Mucosa of rectum (tissue), 2 donors: ENCODE measurements around the gene DPYSL3.

Experiments
- H3K27ac ChIP-seq, 2 donors: one replicate each; pipeline ENCODE4 v1.7.0; 2013; ENCODE audit warnings: inconsistent platforms in 2 of 2, low read depth in 2 of 2, low read length in 2 of 2
- H3K27me3 ChIP-seq, 2 donors: one replicate each; pipeline ENCODE4 v1.7.0; 2013; ENCODE audit warnings: low read length in 2 of 2; ENCODE audit not compliant: control insufficient read depth in 2 of 2, insufficient read depth in 2 of 2
- H3K36me3 ChIP-seq, 2 donors: one replicate each; pipeline ENCODE4 v1.7.0; 2013; ENCODE audit warnings: low read length in 2 of 2; ENCODE audit not compliant: control insufficient read depth in 2 of 2, insufficient read depth in 2 of 2
- H3K4me1 ChIP-seq, 2 donors: one replicate each; pipeline ENCODE4 v1.7.0; 2013; ENCODE audit warnings: low read length in 2 of 2, mild to moderate bottlenecking in 1 of 2; ENCODE audit not compliant: control insufficient read depth in 2 of 2, insufficient read depth in 2 of 2
- H3K4me3 ChIP-seq, 2 donors: one replicate each; pipeline ENCODE4 v1.7.0; 2013; ENCODE audit warnings: low read length in 2 of 2
- H3K9ac ChIP-seq, 2 donors: one replicate each; pipeline ENCODE4 v1.7.0; 2013; ENCODE audit warnings: low read length in 2 of 2, low read depth in 1 of 2, mild to moderate bottlenecking in 1 of 2
- H3K9me3 ChIP-seq, 2 donors: one replicate each; pipeline ENCODE4 v1.7.0; 2013; ENCODE audit warnings: low read length in 2 of 2; ENCODE audit not compliant: control insufficient read depth in 2 of 2
- donor health status: healthy.
- donor health status: Normal muscosa, but diverticular disease.

The DPYSL3 gene

GRCh38 chr5:147479949-147480348 lies 29.9 kb downstream of the DPYSL3 start:
- Histone ChIP-seq H3K4me1 (no peaks in the 10 kb centered on the region), H3K9ac (no peak overlapping the region), H3K36me3 (no peaks in the 10 kb centered on the region), H3K27me3 (no peaks in the 10 kb centered on the region), H3K27ac (peak overlapping the region in 1 of 2 donors; percentile 38), H3K4me3 (no peak overlapping the region), H3K9me3 (no peaks in the 10 kb centered on the region)

GRCh38 chr5:147479444-147479843 lies 30.4 kb downstream of the DPYSL3 start:
- Histone ChIP-seq H3K36me3 (no peaks in the 10 kb centered on the region), H3K27me3 (no peaks in the 10 kb centered on the region), H3K27ac (no peak overlapping the region), H3K4me1 (no peaks in the 10 kb centered on the region), H3K4me3 (no peak overlapping the region), H3K9ac (no peak overlapping the region), H3K9me3 (no peaks in the 10 kb centered on the region)

DNA sequence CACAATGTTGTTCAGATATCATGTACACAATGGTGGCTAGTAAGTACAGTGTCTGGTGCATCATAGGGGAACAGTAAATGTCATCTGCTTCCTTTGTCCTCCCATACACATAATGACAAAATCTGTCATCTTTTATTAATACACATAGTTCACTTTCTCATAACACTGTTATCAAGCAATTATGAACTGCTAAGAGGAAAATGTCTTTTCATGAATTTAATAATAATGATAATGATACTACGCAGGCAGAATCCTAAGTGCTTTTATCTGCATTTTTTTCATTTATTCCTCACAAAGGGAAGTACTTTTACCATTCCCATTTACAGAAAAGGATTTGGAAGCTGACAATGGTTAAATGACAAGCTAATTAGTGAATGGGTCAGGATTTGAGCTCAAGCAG lies 35.7 kb downstream of the DPYSL3 start:
- Histone ChIP-seq H3K4me3 (no peak overlapping the region), H3K9ac (no peak overlapping the region), H3K27me3 (no peaks in the 10 kb centered on the region), H3K36me3 (no peaks in the 10 kb centered on the region), H3K27ac (no peak overlapping the region), H3K9me3 (no peaks in the 10 kb centered on the region), H3K4me1 (no peaks in the 10 kb centered on the region)

DNA sequence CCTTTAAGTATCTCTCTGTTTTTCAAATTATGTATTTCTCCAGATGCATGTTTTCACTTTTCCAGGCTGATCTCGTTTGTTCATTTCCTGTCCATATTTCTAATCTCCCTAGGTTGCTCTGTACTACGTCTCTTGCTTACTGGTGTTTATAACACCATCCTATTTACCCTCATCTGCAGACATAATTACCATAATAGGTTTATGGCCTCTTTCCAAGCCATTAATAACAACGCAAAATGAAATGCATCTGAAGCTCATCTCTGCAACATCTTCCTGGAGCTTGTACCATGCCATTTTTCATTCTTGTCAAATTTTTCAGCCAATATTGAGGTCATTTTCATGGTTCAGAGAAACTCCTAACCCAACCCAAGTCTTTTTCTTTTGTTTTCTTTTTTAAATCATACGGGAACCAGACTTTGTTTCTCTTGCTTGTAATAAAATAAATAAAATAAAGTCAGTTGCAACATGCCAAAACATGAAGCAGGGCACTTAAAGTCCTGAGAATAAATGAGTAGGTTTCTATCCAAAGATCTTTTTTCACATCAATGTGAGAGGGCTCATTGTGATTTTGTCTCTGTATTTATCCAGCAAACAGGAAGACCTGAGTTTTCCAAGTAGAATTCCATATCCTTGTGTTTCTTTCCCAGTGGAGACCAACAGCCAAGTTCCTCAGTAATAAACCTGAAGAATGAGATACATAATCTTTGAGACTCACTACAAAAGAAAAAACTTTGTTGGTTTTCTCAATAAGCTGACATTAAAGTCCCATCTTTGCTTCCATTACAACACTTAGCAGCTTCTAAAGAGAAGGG lies 37.0 kb downstream of the DPYSL3 start:
- H3K36me3 ChIP-seq: no peaks in the 10 kb centered on the region
- no peak overlapping the region for H3K27ac ChIP-seq
- H3K27me3 ChIP-seq: no peaks in the 10 kb centered on the region
- H3K9ac ChIP-seq: no peak overlapping the region
- no peak overlapping the region for H3K4me3 ChIP-seq
- H3K4me1 ChIP-seq: no peaks in the 10 kb centered on the region
- H3K9me3 ChIP-seq: no peaks in the 10 kb centered on the region

DNA sequence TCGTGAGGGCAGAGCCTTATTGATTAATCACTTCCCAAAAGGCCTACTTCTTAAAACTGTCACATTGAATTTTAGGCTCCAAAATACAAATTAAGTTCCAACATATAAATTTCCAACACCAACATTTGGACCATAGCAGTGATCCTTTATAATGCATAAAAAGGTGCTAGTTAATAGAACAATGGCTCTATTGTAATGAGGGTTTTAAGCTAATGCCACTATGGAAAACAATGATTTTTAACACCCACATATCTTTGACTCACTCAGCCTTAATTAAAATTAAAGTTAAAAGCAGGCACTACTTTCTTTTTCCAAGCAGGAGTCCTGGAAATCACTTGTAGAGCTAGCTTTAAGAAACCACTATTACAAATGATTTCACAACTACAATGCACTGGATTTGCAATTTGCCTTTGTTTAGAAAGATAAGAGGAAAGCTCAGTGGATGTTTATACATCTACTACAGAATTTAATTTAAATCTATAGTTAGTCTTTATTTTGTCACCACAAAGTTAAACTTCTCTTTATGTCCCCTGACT lies 41.8 kb downstream of the DPYSL3 start:
- no peak overlapping the region for H3K4me3 ChIP-seq
- H3K27ac ChIP-seq: no peak overlapping the region
- no peaks in the 10 kb centered on the region for H3K36me3 ChIP-seq
- no peaks in the 10 kb centered on the region for H3K4me1 ChIP-seq
- no peaks in the 10 kb centered on the region for H3K27me3 ChIP-seq
- H3K9me3 ChIP-seq: no peaks in the 10 kb centered on the region
- no peak overlapping the region for H3K9ac ChIP-seq

DNA sequence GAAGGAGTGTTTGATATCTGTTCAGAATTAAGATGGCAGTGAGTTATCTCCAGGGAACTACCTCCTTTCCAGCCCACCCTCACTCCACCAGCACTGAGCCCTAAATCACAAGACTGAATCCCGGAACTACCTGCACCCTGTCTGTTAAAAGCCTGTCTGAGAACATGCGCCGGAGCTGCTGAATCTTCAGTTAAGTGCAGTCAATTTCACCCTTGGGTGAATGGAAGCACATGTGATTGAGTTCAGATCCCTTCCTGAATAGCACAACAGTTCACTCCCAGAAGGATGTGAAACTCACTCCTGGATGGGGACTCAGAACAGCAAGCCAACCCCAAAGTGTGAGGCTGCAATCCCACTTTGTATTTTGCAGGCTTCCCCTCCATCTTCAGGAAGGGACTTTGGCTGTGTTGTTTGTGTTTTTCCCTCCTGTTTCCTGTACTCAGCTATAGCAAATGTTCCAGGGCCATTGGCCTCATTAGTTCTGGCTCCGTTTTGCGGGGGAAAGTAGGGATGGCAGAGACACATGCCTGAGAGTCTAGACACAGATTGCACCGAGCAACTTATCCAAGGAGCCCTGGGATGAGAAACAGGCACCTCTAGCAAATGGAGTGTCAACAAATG lies 43.4 kb downstream of the DPYSL3 start:
- Histone ChIP-seq H3K9ac (no peak overlapping the region), H3K27ac (no peak overlapping the region), H3K36me3 (no peaks in the 10 kb centered on the region)

GRCh38 chr5:147465747-147466146 lies 44.1 kb downstream of the DPYSL3 start:
- Histone ChIP-seq H3K9ac (no peak overlapping the region), H3K27me3 (no peaks in the 10 kb centered on the region), H3K27ac (no peak overlapping the region), H3K9me3 (no peaks in the 10 kb centered on the region), H3K36me3 (no peaks in the 10 kb centered on the region), H3K4me3 (no peak overlapping the region), H3K4me1 (no peaks in the 10 kb centered on the region)

More for the DNA sequence above, 43.4 kb downstream of the DPYSL3 start:
- Histone ChIP-seq H3K4me1 (no peaks in the 10 kb centered on the region), H3K27me3 (no peaks in the 10 kb centered on the region), H3K9me3 (no peaks in the 10 kb centered on the region), H3K4me3 (no peak overlapping the region)

DNA sequence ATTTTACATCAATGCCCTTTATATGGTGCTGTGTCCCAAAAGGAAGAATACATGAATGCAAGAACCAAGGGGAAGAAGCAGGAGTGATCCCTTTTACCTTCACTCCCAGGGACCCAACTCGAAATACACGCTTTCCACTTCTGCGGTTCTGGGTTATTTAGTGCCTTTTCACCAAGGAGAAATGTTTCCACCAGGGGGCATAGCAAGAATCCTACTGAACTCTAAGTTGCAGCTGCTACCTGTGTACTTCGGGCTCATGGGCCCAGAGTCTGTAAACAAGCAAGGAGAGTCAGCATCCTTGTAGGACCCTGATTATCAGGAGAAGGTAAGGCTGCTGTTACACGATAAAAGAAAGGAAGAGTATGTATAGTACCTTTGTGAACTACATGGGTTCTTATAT lies 45.7 kb downstream of the DPYSL3 start:
- Histone ChIP-seq H3K27ac (no peak overlapping the region), H3K9ac (no peak overlapping the region), H3K4me3 (no peak overlapping the region), H3K36me3 (no peaks in the 10 kb centered on the region), H3K27me3 (no peaks in the 10 kb centered on the region), H3K9me3 (no peaks in the 10 kb centered on the region), H3K4me1 (no peaks in the 10 kb centered on the region)

GRCh38 chr5:147461915-147462314 lies 48.0 kb downstream of the DPYSL3 start:
- H3K36me3 ChIP-seq: no peaks in the 10 kb centered on the region
- H3K4me1 ChIP-seq: no peaks in the 10 kb centered on the region
- H3K27ac ChIP-seq: no peak overlapping the region

GRCh38 chr5:147460380-147460779 lies 49.5 kb downstream of the DPYSL3 start:
- Histone ChIP-seq H3K4me1 (peaks cover 0 to under 1% of the 10 kb centered on the region in 2 donors), H3K9ac (no peak overlapping the region), H3K4me3 (no peak overlapping the region), H3K9me3 (no peaks in the 10 kb centered on the region), H3K36me3 (no peaks in the 10 kb centered on the region), H3K27ac (no peak overlapping the region), H3K27me3 (peaks cover 1 to 6% of the 10 kb centered on the region in 2 donors)

More at GRCh38 chr5:147461915-147462314, 48.0 kb downstream of the DPYSL3 start:
- Histone ChIP-seq H3K9ac (no peak overlapping the region), H3K4me3 (no peak overlapping the region), H3K27me3 (no peaks in the 10 kb centered on the region), H3K9me3 (no peaks in the 10 kb centered on the region)
